CD4-positive, alpha-beta T cell (primary cell): ENCODE measurements around the gene AP2B1. TPM values are rescaled to one million over a fixed set of nuclear protein-coding genes. Genes with fewer than 3 reads are reported as not detected.

Source experiments
- ATAC-seq: fragments of 200-7000 bp; cut with Tn5 transposase; one replicate; pipeline ENCODE4 v1.10.0; 2022; ENCODE audit warnings: mild to moderate bottlenecking; ENCODE audit not compliant: poor library complexity
- CTCF ChIA-PET: fragments of 350-600 bp; sonication (Branson Sonifier 250); formaldehyde crosslinking; loops from one replicate; lab custom pipeline; 2021; ENCODE audit warnings: antibody characterized with exemption, inconsistent platforms; lab: Charles Lee
- POLR2A ChIA-PET: fragments of 350-600 bp; sonication (Branson Sonifier 250); formaldehyde crosslinking; loops from one replicate; lab custom pipeline; 2021; ENCODE audit warnings: antibody characterized with exemption, inconsistent platforms; lab: Charles Lee
- DNase-seq, 14 experiments: peaks; one replicate each; pipeline ENCODE4 v3.0.0-alpha.2; 2013 to 2020; ENCODE audit warnings: mixed read lengths in 2 of 14
- H3K27ac ChIP-seq, 2 donors: one replicate each; pipeline versions ENCODE4 v1.5.1 to v1.7.0; 2013; ENCODE audit warnings: low read length in 2 of 2, low read depth in 1 of 2, mild to moderate bottlenecking in 1 of 2
- H3K27me3 ChIP-seq, 2 experiments: 1 replicate in 1 of 2; 2 replicates in 1 of 2; pipeline versions ENCODE4 v1.6.1 to v1.7.0; 2013; ENCODE audit warnings: low read length in 2 of 2, control low read depth in 1 of 2, mild to moderate bottlenecking in 1 of 2, moderate library complexity in 1 of 2; ENCODE audit not compliant: insufficient read depth in 2 of 2, control insufficient read depth in 1 of 2
- H3K36me3 ChIP-seq: one replicate; pipeline ENCODE4 v1.6.1; 2013; ENCODE audit warnings: low read length, control low read depth; ENCODE audit not compliant: insufficient read depth
- H3K4me1 ChIP-seq: one replicate; pipeline ENCODE4 v1.6.1; 2013; ENCODE audit warnings: low read length, control low read depth; ENCODE audit not compliant: insufficient read depth
- H3K4me3 ChIP-seq: one replicate; pipeline ENCODE4 v1.5.1; 2013; ENCODE audit warnings: mild to moderate bottlenecking, low read length, moderate library complexity
- H3K9me3 ChIP-seq, 2 experiments: 1 replicate in 1 of 2; 2 replicates in 1 of 2; pipeline versions ENCODE4 v1.6.1 to v1.7.0; 2013; ENCODE audit warnings: low read length in 2 of 2, mild to moderate bottlenecking in 2 of 2, control low read depth in 1 of 2, moderate library complexity in 1 of 2; ENCODE audit not compliant: control insufficient read depth in 1 of 2, insufficient read depth in 1 of 2
- H3K27ac Mint-ChIP-seq: one replicate; pipeline ENCODE4 v1.8.0; 2020; ENCODE audit warnings: mixed read lengths
- H3K27me3 Mint-ChIP-seq: one replicate; pipeline ENCODE4 v1.8.0; 2021; ENCODE audit warnings: mixed read lengths
- H3K36me3 Mint-ChIP-seq: one replicate; pipeline ENCODE4 v1.8.0; 2021; ENCODE audit warnings: low read depth, mixed read lengths
- H3K4me1 Mint-ChIP-seq: one replicate; pipeline ENCODE4 v1.8.0; 2021; ENCODE audit warnings: low read depth, mixed read lengths
- H3K4me3 Mint-ChIP-seq: one replicate; pipeline ENCODE4 v1.8.0; 2020; ENCODE audit warnings: mild to moderate bottlenecking, mixed read lengths
- H3K9me3 Mint-ChIP-seq: one replicate; pipeline ENCODE4 v1.8.0; 2020; ENCODE audit warnings: mixed read lengths
- intact Hi-C, 2 experiments: fragments of 100-400 bp; cut with DNase I in 1 of 2; cut with micrococcal nuclease in 1 of 2; formaldehyde crosslinking; loops; one replicate each; pipeline versions ENCODE4 v1.15.1 to v1.9.0; 2023 to 2025; cut with DNase I, micrococcal nuclease
- total RNA-seq, 174 experiments: library from RNA in 2 of 174; stranded (reverse) in 2 of 174; gene quantifications; one replicate each; pipeline ENCODE4 v1.2.3 and lab custom pipeline; 2021 to 2026
- TF ChIP-seq, protein P1 (sequence below): fragments of 200-600 bp; IDR thresholded peaks from one replicate; pipeline ENCODE4 v1.8.0; 2022; ENCODE audit warnings: antibody characterized with exemption, mild to moderate bottlenecking

AP2B1 gene
- total RNA-seq, 2 experiments from 2014 or later: 67.0 to 69.2 TPM

DNA sequence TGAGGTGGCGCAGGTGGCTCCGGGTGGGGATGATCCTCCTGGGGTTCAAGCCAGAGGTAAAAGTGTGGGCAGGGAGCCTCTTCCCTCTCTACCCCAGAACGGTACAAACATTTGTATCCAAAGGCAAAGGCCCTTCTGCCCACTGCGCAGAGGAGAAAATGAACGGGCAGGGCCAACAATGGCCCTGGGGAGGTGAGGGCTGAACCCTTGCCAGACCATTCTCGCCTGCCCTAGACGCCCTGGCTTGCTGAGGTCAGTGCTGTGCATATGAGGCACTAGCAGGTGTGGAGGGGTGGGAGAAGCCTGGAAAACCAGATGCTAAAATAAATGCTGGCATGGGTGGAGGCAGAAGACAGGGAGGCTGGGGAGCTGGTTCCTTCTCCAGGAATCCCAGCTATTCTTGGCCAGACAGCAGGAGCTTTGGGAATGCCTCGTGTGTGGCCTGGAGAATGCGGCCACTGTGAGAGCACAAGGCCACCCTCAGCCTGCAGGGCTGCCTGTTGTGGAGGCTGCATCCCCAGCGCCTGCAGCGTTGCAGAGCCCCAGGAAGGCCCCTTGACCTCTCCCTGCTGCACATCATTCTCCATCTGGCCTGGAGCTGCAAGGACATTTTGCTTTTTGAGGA is 178.1 kb downstream of the AP2B1 start:
- peak overlapping the region; percentile 79 for H3K4me3 ChIP-seq
- H3K9me3 ChIP-seq: no peaks in the 10 kb centered on the region
- H3K27me3 ChIP-seq: no peaks in the 10 kb centered on the region
- CTCF ChIA-PET: interaction anchor here (0.8 to 5.5 kb wide), 18 partner anchors 17 to 634 kb away, joined by 3 to 156 read pairs (median 6); partner anchors contain the start of genes MMP28, RASL10B and TAF15
- no peaks in the 10 kb centered on the region for H3K36me3 ChIP-seq
- peaks cover 12% of the 10 kb centered on the region for H3K4me1 ChIP-seq
- H3K4me1 Mint-ChIP-seq: peaks cover 7% of the 10 kb centered on the region
- no peaks in the 10 kb centered on the region for H3K36me3 Mint-ChIP-seq
- TF ChIP-seq, protein P1, sequence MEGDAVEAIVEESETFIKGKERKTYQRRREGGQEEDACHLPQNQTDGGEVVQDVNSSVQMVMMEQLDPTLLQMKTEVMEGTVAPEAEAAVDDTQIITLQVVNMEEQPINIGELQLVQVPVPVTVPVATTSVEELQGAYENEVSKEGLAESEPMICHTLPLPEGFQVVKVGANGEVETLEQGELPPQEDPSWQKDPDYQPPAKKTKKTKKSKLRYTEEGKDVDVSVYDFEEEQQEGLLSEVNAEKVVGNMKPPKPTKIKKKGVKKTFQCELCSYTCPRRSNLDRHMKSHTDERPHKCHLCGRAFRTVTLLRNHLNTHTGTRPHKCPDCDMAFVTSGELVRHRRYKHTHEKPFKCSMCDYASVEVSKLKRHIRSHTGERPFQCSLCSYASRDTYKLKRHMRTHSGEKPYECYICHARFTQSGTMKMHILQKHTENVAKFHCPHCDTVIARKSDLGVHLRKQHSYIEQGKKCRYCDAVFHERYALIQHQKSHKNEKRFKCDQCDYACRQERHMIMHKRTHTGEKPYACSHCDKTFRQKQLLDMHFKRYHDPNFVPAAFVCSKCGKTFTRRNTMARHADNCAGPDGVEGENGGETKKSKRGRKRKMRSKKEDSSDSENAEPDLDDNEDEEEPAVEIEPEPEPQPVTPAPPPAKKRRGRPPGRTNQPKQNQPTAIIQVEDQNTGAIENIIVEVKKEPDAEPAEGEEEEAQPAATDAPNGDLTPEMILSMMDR: no peak
- no peak overlapping the region for H3K27ac ChIP-seq
- POLR2A ChIA-PET: interaction anchor here (0.7 to 3.2 kb wide), 5 partner anchors 31 to 391 kb away, joined by 3 to 142 read pairs (median 11); partner anchors contain the start of genes MMP28, PEX12, SLFN11 and TAF15
- H3K4me3 Mint-ChIP-seq: peak overlapping the region; percentile 90
- intact Hi-C loops: loop anchor here in 1 of 2 experiments (10.0 kb wide), 1 partner anchor 380 kb away; no protein-coding TSS in a partner anchor
- ATAC-seq (no peak), DNase-seq (no peak)
- H3K9me3 Mint-ChIP-seq: no peaks in the 10 kb centered on the region
- no peaks in the 10 kb centered on the region for H3K27me3 Mint-ChIP-seq
- H3K27ac Mint-ChIP-seq: peak overlapping the region; percentile 32

DNA sequence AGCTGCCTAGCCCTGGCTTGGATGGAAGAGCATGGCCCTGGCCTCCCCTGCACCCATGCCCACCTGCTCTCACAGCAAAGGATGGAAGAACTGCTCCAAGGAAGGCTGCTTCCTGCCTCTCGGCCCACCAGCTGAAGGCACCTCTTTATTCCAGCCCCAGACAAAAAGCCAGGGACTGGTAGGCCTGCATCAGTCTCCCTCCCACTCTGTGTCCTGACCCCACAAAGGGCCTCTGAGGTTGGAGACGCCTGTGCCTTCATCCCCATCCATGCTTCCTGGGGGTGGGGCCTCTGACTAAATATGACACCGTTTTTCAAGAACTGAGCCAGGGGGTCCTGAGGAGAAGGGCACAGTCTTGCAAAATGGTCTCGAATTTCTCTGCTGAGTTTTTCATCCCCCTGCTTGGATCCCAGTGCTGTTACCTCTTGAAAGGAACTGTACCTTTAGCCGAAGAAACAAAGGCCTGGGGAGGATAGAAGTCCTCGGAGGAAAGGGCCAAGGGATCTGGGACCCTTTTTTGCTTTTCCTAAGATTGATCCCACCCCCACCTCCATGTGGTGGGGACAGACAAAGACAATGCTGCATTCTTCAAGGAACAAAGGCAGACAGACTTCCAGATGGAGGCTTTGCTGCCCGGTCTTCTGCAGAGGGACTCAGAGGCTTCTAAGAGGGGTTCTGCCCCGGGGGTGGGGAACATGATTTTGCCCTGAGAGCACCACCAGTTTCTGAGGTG is 178.8 kb downstream of the AP2B1 start:
- TF ChIP-seq, protein P1: no peak
- Mint-ChIP-seq H3K27ac (no peak overlapping the region), H3K27me3 (no peaks in the 10 kb centered on the region), H3K4me1 (peaks cover 7% of the 10 kb centered on the region), H3K4me3 (peak overlapping the region; percentile 39), H3K36me3 (no peaks in the 10 kb centered on the region), H3K9me3 (no peaks in the 10 kb centered on the region)
- H3K4me3 ChIP-seq: no peak overlapping the region
- no peaks in the 10 kb centered on the region for H3K9me3 ChIP-seq
- H3K36me3 ChIP-seq: no peaks in the 10 kb centered on the region
- no peaks in the 10 kb centered on the region for H3K27me3 ChIP-seq
- POLR2A ChIA-PET: interaction anchor here (0.6 to 3.2 kb wide), 4 partner anchors 36 to 525 kb away, joined by 3 to 142 read pairs (median 6); partner anchors contain the start of gene TAF15
- DNase-seq (no peak), ATAC-seq (no peak)
- CTCF ChIA-PET: interaction anchor here (0.8 to 5.5 kb wide), 2 partner anchors 19 to 45 kb away, joined by 3 to 156 read pairs; partner anchors contain the start of gene TAF15
- no peak overlapping the region for H3K27ac ChIP-seq
- H3K4me1 ChIP-seq: peaks cover 12% of the 10 kb centered on the region
- intact Hi-C loops: loop anchor here in 1 of 2 experiments (10.0 kb wide), 1 partner anchor 379 kb away; no protein-coding TSS in a partner anchor

DNA sequence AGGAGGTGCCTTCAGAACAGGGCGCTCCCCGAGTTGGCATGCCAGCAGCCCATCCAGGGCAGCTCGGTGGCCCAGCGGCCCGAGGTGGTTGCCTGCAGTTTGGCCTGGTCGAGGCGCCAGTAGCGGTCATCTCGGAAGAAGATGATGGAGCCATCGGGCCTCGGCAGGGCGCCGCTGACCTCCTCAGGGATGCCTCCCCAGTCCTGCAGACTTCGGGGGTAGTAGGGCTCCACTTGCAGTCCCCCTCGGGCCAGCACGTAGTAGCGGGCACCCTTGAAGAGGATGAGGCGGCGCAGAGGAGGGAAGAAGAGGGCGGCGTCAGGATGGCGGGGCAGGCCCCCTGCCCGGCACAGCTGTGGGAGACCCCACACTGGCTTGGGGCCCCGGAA is 179.4 kb downstream of the AP2B1 start:
- no peak overlapping the region for H3K4me3 ChIP-seq
- ChIA-PET CTCF (interaction anchor here (1.0 to 5.5 kb wide), 2 partner anchors 38 to 44 kb away, joined by 5 to 156 read pairs; partner anchors contain the start of gene TAF15), POLR2A (interaction anchor here (0.9 to 1.3 kb wide), 2 partner anchors 35 to 42 kb away, joined by 3 to 10 read pairs; partner anchors contain the start of genes RASL10B and TAF15)
- intact Hi-C loops: loop anchor here in 1 of 2 experiments (10.0 kb wide), 1 partner anchor 378 kb away; no protein-coding TSS in a partner anchor
- H3K36me3 Mint-ChIP-seq: no peaks in the 10 kb centered on the region
- DNase-seq: no peak
- H3K4me3 Mint-ChIP-seq: no peak overlapping the region
- H3K4me1 ChIP-seq: peaks cover 12% of the 10 kb centered on the region
- ATAC-seq: no peak
- no peak overlapping the region for H3K27ac Mint-ChIP-seq
- H3K27ac ChIP-seq: no peak overlapping the region
- no peaks in the 10 kb centered on the region for H3K27me3 ChIP-seq
- no peaks in the 10 kb centered on the region for H3K9me3 ChIP-seq
- peaks cover 7% of the 10 kb centered on the region for H3K4me1 Mint-ChIP-seq
- H3K9me3 Mint-ChIP-seq: no peaks in the 10 kb centered on the region
- H3K27me3 Mint-ChIP-seq: no peaks in the 10 kb centered on the region
- H3K36me3 ChIP-seq: no peaks in the 10 kb centered on the region
- TF ChIP-seq, protein P1: no peak
